Caki2 (cell line): ENCODE data around the gene CYTH3. TPM values are rescaled to one million over a fixed set of nuclear protein-coding genes. Genes with fewer than 3 reads are reported as not detected.
"Not testable (repeated sequence)": the region's sequence is repeated elsewhere in the genome, so short reads cannot be mapped to it uniquely, and the experiment has no call there.

Source experiments
- DNase-seq: peaks from one replicate; pipeline ENCODE4 v3.0.0-alpha.2; 2015; ENCODE audit warnings: low read depth
- in situ Hi-C: cut with HindIII; loops from 2 replicates; pipeline ENCODE4 v1.10.0; 2016; ENCODE audit warnings: low sequenced_read_pairs, low pct_unique_long_range_greater_than_20kb, mixed read lengths
- total RNA-seq: library from RNA; depleted of rRNA; stranded (reverse); fragments of >200 nt; shearing (Covaris generic); gene quantifications from 2 replicates; pipeline ENCODE4 v1.2.3, GENCODE V29; 2014; ENCODE audit warnings: low replicate concordance

CYTH3 gene
- total RNA-seq, 1 experiment from 2014 or later = 7.0 TPM

GRCh38 chr7:6243168-6243567 is 29.3 kb downstream of the CYTH3 start:
- in situ Hi-C loops = no loop called here
- no peak for DNase-seq

- in situ Hi-C loops = no loop called here
- DNase-seq = no peak
Measured at GRCh38 chr7:6242561-6242960, 29.9 kb downstream of the CYTH3 start.

- in situ Hi-C loops = no loop called here
- no peak for DNase-seq
Measured at GRCh38 chr7:6241607-6241973, 30.8 kb downstream of the CYTH3 start.

GRCh38 chr7:6238309-6238925 is 34.0 kb downstream of the CYTH3 start:
- in situ Hi-C loops = no loop called here
- DNase-seq = no peak

- in situ Hi-C loops = no loop called here
- no peak for DNase-seq
Measured at GRCh38 chr7:6237730-6238129, 34.7 kb downstream of the CYTH3 start.

GRCh38 chr7:6237011-6237410 is 35.4 kb downstream of the CYTH3 start:
- no peak for DNase-seq
- in situ Hi-C loops = no loop called here

- no peak for DNase-seq
- in situ Hi-C loops = no loop called here
Measured at GRCh38 chr7:6235029-6235871, 37.2 kb downstream of the CYTH3 start.

GRCh38 chr7:6234384-6234783 is 38.0 kb downstream of the CYTH3 start:
- in situ Hi-C loops = no loop called here
- no peak for DNase-seq

GRCh38 chr7:6232534-6232933 is 39.9 kb downstream of the CYTH3 start:
- in situ Hi-C loops = no loop called here
- DNase-seq = no peak

GRCh38 chr7:6232116-6232515 is 40.3 kb downstream of the CYTH3 start:
- DNase-seq = no peak
- in situ Hi-C loops = no loop called here

GRCh38 chr7:6231184-6231583 is 41.2 kb downstream of the CYTH3 start:
- in situ Hi-C loops = no loop called here
- no peak for DNase-seq

- in situ Hi-C loops, DNase-seq: not testable (repeated sequence)
Measured at GRCh38 chr7:6229284-6229683, 43.1 kb downstream of the CYTH3 start.

- DNase-seq = no peak
- in situ Hi-C loops = no loop called here
Measured at GRCh38 chr7:6228361-6229229, 43.8 kb downstream of the CYTH3 start.

- in situ Hi-C loops = no loop called here
- no peak for DNase-seq
Measured at GRCh38 chr7:6227294-6227846, 45.1 kb downstream of the CYTH3 start.

GRCh38 chr7:6226194-6226799 is 46.1 kb downstream of the CYTH3 start:
- in situ Hi-C loops = no loop called here
- peak; percentile 17 for DNase-seq

- in situ Hi-C loops, DNase-seq: not testable (repeated sequence)
Measured at GRCh38 chr7:6223411-6223810, 49.0 kb downstream of the CYTH3 start.

- DNase-seq, in situ Hi-C loops: not testable (repeated sequence)
Measured at GRCh38 chr7:6223010-6223409, 49.4 kb downstream of the CYTH3 start.
